Endothelial cell of umbilical vein (primary cell): ENCODE results near the gene MDP1. TPM values are rescaled to one million over a fixed set of nuclear protein-coding genes. Genes with fewer than 3 reads are reported as not detected.

ENCODE experiments used
- BruUV-seq: library from RNA; stranded (reverse); fragments of 400-500 nt; replicated peaks from 2 replicates; lab custom pipeline; 2021; lab: Mats Ljungman, UMichigan
- CTCF ChIA-PET: fragments of 300-600, 350-600 bp; sonication (Branson Sonifier 250); formaldehyde crosslinking; loops from one replicate; lab custom pipeline; 2021; ENCODE audit warnings: antibody characterized with exemption, inconsistent platforms; lab: Charles Lee
- POLR2A ChIA-PET: fragments of 300-600, 350-600 bp; sonication (Branson Sonifier 250); formaldehyde crosslinking; loops from one replicate; lab custom pipeline; 2021; ENCODE audit warnings: antibody characterized with exemption, inconsistent platforms; lab: Charles Lee
- DNase-seq: peaks from one replicate; pipeline ENCODE4 v3.0.0-alpha.2; 2011; ENCODE audit warnings: low read depth, low spot score
- FAIRE-seq: peaks from 2 replicates; lab custom pipeline; 2011; peaks lifted over from hg19 to GRCh38; lab: Jason Lieb, UNC
- H2AFZ ChIP-seq: 2 replicates; pipeline ENCODE4 v1.6.0; 2012; ENCODE audit warnings: low read depth, low read length, control low read depth, inconsistent platforms
- H3K27ac ChIP-seq: 2 replicates; pipeline ENCODE4 v1.5.1; 2011; ENCODE audit warnings: low read depth, mild to moderate bottlenecking, control low read depth, low read length, moderate library complexity; ENCODE audit not compliant: insufficient read depth
- H3K27me3 ChIP-seq, 2 experiments: 2 replicates each; pipeline versions ENCODE4 v1.6.0 to v1.6.1; 2011; ENCODE audit warnings: low read length in 2 of 2, mixed read lengths in 1 of 2; ENCODE audit not compliant: control insufficient read depth in 2 of 2, insufficient read depth in 2 of 2
- H3K36me3 ChIP-seq, 2 experiments: 2 replicates in 1 of 2; 3 replicates in 1 of 2; pipeline ENCODE4 v1.5.1; 2011; ENCODE audit warnings: low read length in 2 of 2, mild to moderate bottlenecking in 1 of 2, moderate library complexity in 1 of 2; ENCODE audit not compliant: control insufficient read depth in 2 of 2, insufficient read depth in 2 of 2; ENCODE audit errors: extremely low read depth in 1 of 2
- H3K4me1 ChIP-seq: 3 replicates; pipeline ENCODE4 v1.5.1; 2011; ENCODE audit warnings: mild to moderate bottlenecking, low read length; ENCODE audit not compliant: control insufficient read depth, insufficient read depth; ENCODE audit errors: extremely low read depth
- H3K4me2 ChIP-seq: 2 replicates; pipeline ENCODE4 v1.6.1; 2011; ENCODE audit warnings: low read length, control low read depth, mixed read lengths; ENCODE audit not compliant: insufficient read depth
- H3K4me3 ChIP-seq, 3 experiments: fragments of 200-600 bp in 1 of 3; sonication (generic), shearing (Covaris generic) in 1 of 3; replicated peaks in 1 of 3; 2 replicates each; pipeline ENCODE4 v1.5.1; 2011 to 2016; ENCODE audit warnings: control low read depth in 3 of 3, low read length in 3 of 3, mild to moderate bottlenecking in 2 of 3, inconsistent platforms in 1 of 3, low read depth in 1 of 3, moderate library complexity in 1 of 3; ENCODE audit not compliant: insufficient read depth in 1 of 3
- H3K79me2 ChIP-seq: 2 replicates; pipeline ENCODE4 v1.6.0; 2012; ENCODE audit warnings: low read length, inconsistent platforms; ENCODE audit not compliant: control insufficient read depth, insufficient read depth
- H3K9ac ChIP-seq: replicated peaks from 2 replicates; pipeline ENCODE3; 2011; ENCODE audit warnings: low read length, control low read depth; ENCODE audit not compliant: insufficient read depth; ENCODE audit errors: extremely low read depth
- H3K9me1 ChIP-seq: replicated peaks from 3 replicates; pipeline ENCODE4 v1.6.0; 2011; ENCODE audit warnings: mild to moderate bottlenecking, low read length; ENCODE audit not compliant: control insufficient read depth, insufficient read depth; ENCODE audit errors: extremely low read depth
- H3K9me3 ChIP-seq: replicated peaks from 2 replicates; pipeline ENCODE4 v1.5.1; 2012; ENCODE audit warnings: low read length, inconsistent platforms; ENCODE audit not compliant: control insufficient read depth, insufficient read depth
- H4K20me1 ChIP-seq: replicated peaks from 2 replicates; pipeline ENCODE3; 2011; ENCODE audit warnings: mild to moderate bottlenecking, low read length; ENCODE audit not compliant: control insufficient read depth, insufficient read depth; ENCODE audit errors: extremely low read depth
- EZH2 ChIP-seq: IDR thresholded peaks from 2 replicates; pipeline ENCODE4 v1.6.1; 2012; ENCODE audit warnings: borderline replicate concordance, low read depth, mild to moderate bottlenecking, moderate library complexity, low read length, inconsistent platforms; ENCODE audit not compliant: severe bottlenecking
- FOS ChIP-seq: IDR thresholded peaks from 2 replicates; pipeline ENCODE4 v1.6.1; 2011; ENCODE audit warnings: mild to moderate bottlenecking, low read length, moderate library complexity, borderline replicate concordance; ENCODE audit not compliant: insufficient read depth
- GATA2 ChIP-seq: IDR thresholded peaks from 2 replicates; pipeline ENCODE4 v1.7.0; 2011; ENCODE audit warnings: low read depth, mild to moderate bottlenecking, moderate library complexity, mixed read lengths, low read length; ENCODE audit not compliant: insufficient read length, insufficient read depth
- JUN ChIP-seq: IDR thresholded peaks from 2 replicates; pipeline ENCODE4 v1.6.1; 2011; ENCODE audit warnings: borderline replicate concordance, low read depth; ENCODE audit not compliant: insufficient read length, insufficient read depth
- MYC ChIP-seq: IDR thresholded peaks from one replicate; pipeline ENCODE4 v1.6.1; 2011; ENCODE audit warnings: mild to moderate bottlenecking, low read depth, low read length
- POLR2A ChIP-seq: IDR thresholded peaks from 2 replicates; pipeline ENCODE4 v1.6.1; 2012; ENCODE audit warnings: low read depth, mild to moderate bottlenecking, control low read depth, low read length
- POLR2AphosphoS5 ChIP-seq: IDR thresholded peaks from 2 replicates; pipeline ENCODE4 v1.6.1; 2012; ENCODE audit warnings: low read depth, mild to moderate bottlenecking, control low read depth, low read length, moderate library complexity; ENCODE audit not compliant: insufficient read depth
- dilution Hi-C: fragments of 300-500 bp; cut with MboI; formaldehyde crosslinking; loops from one replicate; pipeline ENCODE4 v1.15.0; 2019; ENCODE audit warnings: low sequenced_read_pairs; ENCODE audit not compliant: extremely low pct_ligation_motif_present
- intact Hi-C: fragments of 100-400 bp; cut with micrococcal nuclease; formaldehyde crosslinking; loops from one replicate; pipeline ENCODE4 v1.10.0; 2022
- polyA plus RNA-seq, 4 experiments: library from polyadenylated mRNA; depleted of rRNA in 3 of 4; stranded (reverse) in 3 of 4; unstranded in 1 of 4; fragments of >200 nt; gene quantifications; 2 replicates each; pipeline versions ENCODE4 v1.2.1 to v1.2.3, GENCODE V29; 2011 to 2012; ENCODE audit warnings: missing spikeins in 1 of 4
- total RNA-seq: library from RNA; stranded (reverse); gene quantifications from 2 replicates; pipeline ENCODE4 v1.2.3, GENCODE V29; 2021
- TF ChIP-seq, protein P1 (sequence below): IDR thresholded peaks from 2 replicates; pipeline ENCODE4 v1.6.1; 2011; ENCODE audit not compliant: insufficient read depth, insufficient read length

The MDP1 gene
- total and polyA plus RNA-seq, 2 donors (not counting 3 experiments of a cell fraction or from before 2014, with no cell fraction given): 8.1 to 22.7 TPM

DNA sequence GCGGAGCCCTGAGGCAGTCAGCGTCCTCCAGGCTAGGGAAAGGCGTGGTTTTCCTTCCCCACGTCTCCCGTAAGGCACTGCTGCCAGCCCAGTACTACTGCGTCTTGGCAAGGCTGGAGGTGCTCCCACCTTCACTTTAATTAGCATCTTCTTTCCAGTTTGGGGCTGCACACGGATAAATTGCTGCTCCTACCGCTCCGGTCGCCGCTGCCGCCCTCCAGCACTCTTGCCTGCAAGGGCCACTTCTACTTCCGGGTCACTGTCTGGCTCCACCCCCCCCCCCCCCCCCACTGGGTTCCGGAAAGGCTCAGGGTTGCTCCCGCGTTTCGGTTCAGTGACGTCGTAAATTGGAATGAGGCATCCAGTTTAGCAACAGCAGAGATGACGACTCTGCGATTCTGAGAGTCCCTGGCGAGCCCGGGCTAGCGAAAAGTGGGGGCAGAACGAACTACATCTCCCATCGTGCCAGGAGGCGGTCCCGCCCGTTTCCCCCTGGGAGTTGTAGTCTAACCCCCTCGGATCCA lies 16.3 kb upstream of the MDP1 start, which contains the start of gene NEDD8:
TSS of gene NEDD8 (minus strand) at position 247 of the 524 bp plus-strand sequence. CDS start at position 147, 100 bp downstream.
- peaks cover 31% of the 10 kb centered on the region for H3K4me1 ChIP-seq
- peak within 1 kb of the TSS; percentile 73 for H2AFZ ChIP-seq
- H3K9ac ChIP-seq: peak within 1 kb of the TSS; percentile 95
- no TSS peak for BruUV-seq
- peak within 1 kb of the TSS; percentile 63 to 87 (median 67) for H3K4me3 ChIP-seq
- peaks cover 55% of the 10 kb centered on the region for H3K79me2 ChIP-seq
- H3K36me3 ChIP-seq: peaks cover 8 to 10% of the 10 kb centered on the region in 2 experiments
- no peaks in the 10 kb centered on the region for H3K9me3 ChIP-seq
- intact Hi-C loops: loop anchor here (1.0 to 2.0 kb wide), 5 partner anchors 8 to 117 kb away; partner anchors contain the start of genes CHMP4A, TINF2 and TM9SF1
- dilution Hi-C loops: no loop called here
- H3K9me1 ChIP-seq: no peaks in the 10 kb centered on the region
- H3K4me2 ChIP-seq: peak within 1 kb of the TSS; percentile 73
- FAIRE-seq (no peak), DNase-seq (peak; percentile 94)
- H3K27ac ChIP-seq: peak within 1 kb of the TSS; percentile 88
- CTCF ChIA-PET: interaction anchor here (0.7 to 1.9 kb wide), 5 partner anchors 9 to 76 kb away, joined by 3 to 11 read pairs (median 5); partner anchors contain the start of genes CIDEB, MDP1 and TINF2
- TF ChIP-seq EZH2 (no peak), POLR2A (peak; percentile 40)
- POLR2A ChIA-PET: interaction anchor here (0.6 to 1.6 kb wide), 2 partner anchors 10 to 19 kb away, joined by 3 to 6 read pairs; partner anchors contain the start of genes CHMP4A and TINF2
- H3K27me3 ChIP-seq: no peaks in the 10 kb centered on the region
- H4K20me1 ChIP-seq: no peaks in the 10 kb centered on the region

GRCh38 chr14:24231263-24232120 lies 15.6 kb upstream of the MDP1 start:
- H4K20me1 ChIP-seq: no peaks in the 10 kb centered on the region
- FAIRE-seq: no peak
- peak overlapping the region; percentile 73 for H2AFZ ChIP-seq
- H3K4me3 ChIP-seq: peak overlapping the region; percentile 63 to 87 (median 67)
- no peak for DNase-seq
- H3K4me1 ChIP-seq: peaks cover 38% of the 10 kb centered on the region
- no peaks in the 10 kb centered on the region for H3K27me3 ChIP-seq
- H3K4me2 ChIP-seq: peak overlapping the region; percentile 67
- BruUV-seq: TSS peak; percentile 65
- TF ChIP-seq, protein P1, sequence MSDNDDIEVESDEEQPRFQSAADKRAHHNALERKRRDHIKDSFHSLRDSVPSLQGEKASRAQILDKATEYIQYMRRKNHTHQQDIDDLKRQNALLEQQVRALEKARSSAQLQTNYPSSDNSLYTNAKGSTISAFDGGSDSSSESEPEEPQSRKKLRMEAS: no peak
- TF ChIP-seq POLR2AphosphoS5: no peak
- TF ChIP-seq JUN: no peak
- no peak for TF ChIP-seq GATA2
- TF ChIP-seq FOS: no peak
- TF ChIP-seq MYC: no peak
- TF ChIP-seq EZH2: no peak
- H3K79me2 ChIP-seq: peaks cover 62% of the 10 kb centered on the region
- ChIA-PET POLR2A (interaction anchor here (0.6 kb wide), 1 partner anchor 17 kb away, joined by 5 read pairs; no protein-coding TSS in a partner anchor), CTCF (interaction anchor here (1.2 kb wide), 1 partner anchor 10 kb away, joined by 3 read pairs; no protein-coding TSS in a partner anchor)
- peak overlapping the region; percentile 95 for H3K9ac ChIP-seq
- H3K36me3 ChIP-seq: peaks cover 4 to 10% of the 10 kb centered on the region in 2 experiments
- intact Hi-C loops: loop anchor here (1.0 to 2.0 kb wide), 5 partner anchors 7 to 116 kb away; partner anchors contain the start of genes CHMP4A, TINF2 and TM9SF1
- H3K9me1 ChIP-seq: no peaks in the 10 kb centered on the region
- H3K27ac ChIP-seq: peak overlapping the region; percentile 88
- dilution Hi-C loops: no loop called here
- no peaks in the 10 kb centered on the region for H3K9me3 ChIP-seq
